Spleen (tissue), 11 donors: ENCODE data around the gene ELF5. TPM values are rescaled to one million over a fixed set of nuclear protein-coding genes. Genes with fewer than 3 reads are reported as not detected.

Experiments
- DNase-seq: peaks from one replicate; pipeline ENCODE4 v3.0.0-alpha.2; 2020
- H3K27ac ChIP-seq, 8 donors: fragments of 200-600 bp; sonication (generic) in 7 of 8; 1 replicate in 4 of 8; 2 replicates in 4 of 8; pipeline versions ENCODE4 v1.5.0 to v1.8.0; 2016 to 2021; ENCODE audit warnings: inconsistent platforms in 4 of 8, mild to moderate bottlenecking in 4 of 8, moderate library complexity in 1 of 8
- H3K27me3 ChIP-seq, 7 donors: fragments of 200-600 bp; sonication (generic) in 6 of 7; replicated peaks in 1 of 7; 1 replicate in 4 of 7; 2 replicates in 3 of 7; pipeline versions ENCODE4 v1.5.0 to v1.8.0; 2016 to 2021; ENCODE audit warnings: inconsistent platforms in 3 of 7, mild to moderate bottlenecking in 1 of 7
- H3K36me3 ChIP-seq, 6 donors: fragments of 200-600 bp; sonication (generic) in 5 of 6; 1 replicate in 4 of 6; 2 replicates in 2 of 6; pipeline versions ENCODE4 v1.5.0 to v1.8.0; 2016 to 2021; ENCODE audit warnings: inconsistent platforms in 2 of 6
- H3K4me1 ChIP-seq, 6 donors: fragments of 200-600 bp; sonication (generic) in 5 of 6; 1 replicate in 3 of 6; 2 replicates in 3 of 6; pipeline versions ENCODE4 v1.5.0 to v1.8.0; 2016 to 2021; ENCODE audit warnings: inconsistent platforms in 3 of 6
- H3K4me3 ChIP-seq, 8 donors: fragments of 200-600 bp; sonication (generic) in 7 of 8; 1 replicate in 4 of 8; 2 replicates in 4 of 8; pipeline versions ENCODE4 v1.5.0 to v1.8.0; 2016 to 2021; ENCODE audit warnings: inconsistent platforms in 4 of 8, mild to moderate bottlenecking in 4 of 8, moderate library complexity in 2 of 8
- H3K9me3 ChIP-seq, 8 donors: fragments of 200-600 bp; sonication (generic) in 7 of 8; 1 replicate in 4 of 8; 2 replicates in 4 of 8; pipeline versions ENCODE4 v1.5.0 to v1.8.0; 2016 to 2021; ENCODE audit warnings: inconsistent platforms in 4 of 8
- CTCF ChIP-seq, 11 experiments: fragments of 200-600 bp in 7 of 11; fragments of 450-650 bp in 4 of 11; sonication (generic) in 4 of 11; IDR thresholded peaks in 8 of 11; conservative IDR thresholded peaks in 3 of 11; 1 replicate in 7 of 11; 2 replicates in 4 of 11; pipeline versions ENCODE4 v1.4.0 to v1.8.0; 2016 to 2021; ENCODE audit warnings: antibody characterized with exemption in 11 of 11, inconsistent platforms in 4 of 11, mild to moderate bottlenecking in 1 of 11
- POLR2A ChIP-seq, 3 donors: fragments of 450-650 bp; IDR thresholded peaks; one replicate each; pipeline ENCODE4 v1.5.1; 2017; ENCODE audit warnings: antibody characterized with exemption in 3 of 3, mild to moderate bottlenecking in 1 of 3
- POLR2AphosphoS5 ChIP-seq, 3 donors: sonication (generic); formaldehyde crosslinking; IDR thresholded peaks; one replicate each; pipeline ENCODE4 v1.5.1; 2017; ENCODE audit warnings: antibody characterized with exemption in 3 of 3
- WGBS, 5 donors: extraction: QIAGEN DNeasy Blood & Tissue Kit in 3 of 5; methylation state at CpG; one replicate each; pipeline versions ENCODE4 v1.1.5 to v1.1.7; 2013 to 2018; 5-methylcytosine and 5-hydroxymethylcytosine counted together
- intact Hi-C: fragments of 100-400 bp; cut with DNase I; formaldehyde crosslinking; loops from one replicate; pipeline ENCODE4 v1.15.0; 2023; ENCODE audit warnings: low total_unique reads
- polyA plus RNA-seq, 3 donors: library from polyadenylated mRNA; stranded (reverse); fragments of 200-250 nt; gene quantifications; one replicate each; pipeline ENCODE4 v1.2.1, GENCODE V29; 2013
- total RNA-seq, 7 donors: library from RNA; depleted of rRNA in 3 of 7; stranded (reverse); fragments of >200 nt in 3 of 7; fragmentation: NEBNext Ultra II Directional in 4 of 7; extraction: Animal tissue kit (Norgen Biotek cat#: 25700) in 4 of 7; gene quantifications; one replicate each; pipeline versions ENCODE4 v1.1.0 to v1.2.1, GENCODE V29; 2016 to 2021
- donor health status: healthy with polysubstance abuse.
- donor health status: DM: no; HTN: no; CAD: no; lungs with moderate emphysema.
- donor health status: DM: no; HTN: no; CAD: no.
- donor health status: Bipolar disorder and iron deficiency.
- donor health status: healthy.
- donor health status: DM: no; HTN: no; CAD: no.
- donor health status: DM: yes; HTN: yes; CAD: no.

Gene ELF5
- total and polyA plus RNA-seq, 10 donors: 0.08 to 8.8 (median 0.79) TPM

- Histone ChIP-seq H3K9me3 (peaks cover 0 to 15% (median 12%) of the 10 kb centered on the region in 8 donors), H3K4me1 (no peaks in the 10 kb centered on the region), H3K27me3 (peaks cover 0 to 28% (median 0%) of the 10 kb centered on the region in 7 donors), H3K36me3 (no peaks in the 10 kb centered on the region), H3K4me3 (no peak overlapping the region), H3K27ac (no peak overlapping the region)
- intact Hi-C loops: no loop called here
- no peak for TF ChIP-seq POLR2A (IDR thresholded peaks at IDR 0.05)
- no peak for TF ChIP-seq POLR2AphosphoS5 (IDR thresholded peaks at IDR 0.05)
- no peak for TF ChIP-seq CTCF (IDR thresholded peaks at IDR 0.05 in 8 of 11, conservative IDR thresholded peaks at IDR 0.05 in 3 of 11)
- no peak for DNase-seq
Measured at GRCh38 chr11:34536056-34536455, 22.5 kb upstream of the ELF5 start.

GRCh38 chr11:34534826-34535225 lies 21.2 kb upstream of the ELF5 start:
- no peak for DNase-seq
- peaks cover 0 to 15% (median 12%) of the 10 kb centered on the region in 8 donors for H3K9me3 ChIP-seq
- intact Hi-C loops: no loop called here
- no peak overlapping the region for H3K27ac ChIP-seq
- 86 to 91% (median 89%) methylated on average over 3 of the region's 3 CpGs for WGBS, 5 donors
- no peaks in the 10 kb centered on the region for H3K4me1 ChIP-seq
- H3K36me3 ChIP-seq: no peaks in the 10 kb centered on the region
- TF ChIP-seq CTCF (IDR thresholded peaks at IDR 0.05 in 8 of 11, conservative IDR thresholded peaks at IDR 0.05 in 3 of 11): no peak
- TF ChIP-seq POLR2AphosphoS5 (IDR thresholded peaks at IDR 0.05): no peak
- no peak for TF ChIP-seq POLR2A (IDR thresholded peaks at IDR 0.05)
- H3K4me3 ChIP-seq: no peak overlapping the region
- peaks cover 0 to 16% (median 0%) of the 10 kb centered on the region in 7 donors for H3K27me3 ChIP-seq

- peaks cover 0 to 15% (median 12%) of the 10 kb centered on the region in 8 donors for H3K9me3 ChIP-seq
- no peaks in the 10 kb centered on the region for H3K4me1 ChIP-seq
- TF ChIP-seq POLR2A (IDR thresholded peaks at IDR 0.05) (no peak), POLR2AphosphoS5 (IDR thresholded peaks at IDR 0.05) (no peak), CTCF (IDR thresholded peaks at IDR 0.05 in 8 of 11, conservative IDR thresholded peaks at IDR 0.05 in 3 of 11) (no peak)
- 65 to 91% (median 83%) methylated on average over 1 of the region's 1 CpG for WGBS, 5 donors
- intact Hi-C loops: no loop called here
- H3K36me3 ChIP-seq: no peaks in the 10 kb centered on the region
- H3K27ac ChIP-seq: no peak overlapping the region
- H3K27me3 ChIP-seq: peaks cover 0 to 6% (median 0%) of the 10 kb centered on the region in 7 donors
- DNase-seq: no peak
- no peak overlapping the region for H3K4me3 ChIP-seq
Measured at GRCh38 chr11:34531663-34532062, 18.1 kb upstream of the ELF5 start.

- TF ChIP-seq POLR2AphosphoS5 (IDR thresholded peaks at IDR 0.05) (no peak), CTCF (IDR thresholded peaks at IDR 0.05 in 8 of 11, conservative IDR thresholded peaks at IDR 0.05 in 3 of 11) (no peak), POLR2A (IDR thresholded peaks at IDR 0.05) (no peak)
- H3K4me3 ChIP-seq: no peak overlapping the region
- no peak for DNase-seq
- WGBS, 5 donors: 70 to 93% (median 81%) methylated on average over 3 of the region's 3 CpGs
- H3K36me3 ChIP-seq: no peaks in the 10 kb centered on the region
- H3K4me1 ChIP-seq: no peaks in the 10 kb centered on the region
- H3K9me3 ChIP-seq: peaks cover 0 to 15% (median 12%) of the 10 kb centered on the region in 8 donors
- H3K27me3 ChIP-seq: peaks cover 0 to under 1% (median 0%) of the 10 kb centered on the region in 7 donors
- intact Hi-C loops: no loop called here
- no peak overlapping the region for H3K27ac ChIP-seq
Measured at GRCh38 chr11:34530545-34531234, 17.1 kb upstream of the ELF5 start.
